ENCODE measurements around the gene PDCD11.

DNA sequence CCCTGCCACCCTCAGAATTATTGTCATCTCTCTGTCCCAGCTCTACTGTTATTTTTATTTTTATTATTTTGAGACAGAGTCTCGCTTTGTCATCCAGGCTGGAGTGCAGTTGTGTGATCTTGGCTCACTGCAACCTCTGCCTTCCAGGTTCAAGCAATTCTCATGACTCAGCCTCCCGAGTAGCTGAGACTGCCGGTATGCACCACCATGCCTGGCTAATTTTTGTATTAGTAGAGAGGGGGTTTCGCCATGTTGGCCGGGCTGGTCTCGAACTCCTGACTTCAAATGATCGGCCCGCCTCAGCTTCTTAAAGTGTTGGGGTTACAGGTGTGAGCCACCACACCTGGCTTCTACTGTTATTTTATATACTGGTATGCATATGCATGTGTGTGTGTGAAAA is 44.8 kb downstream of the PDCD11 start:
- TF ChIP-seq REST (IDR thresholded peaks at IDR 0.05; ENCODE audit: insufficient replicate concordance, low read depth) (no peak), CTCF (IDR thresholded peaks at IDR 0.05; ENCODE audit: insufficient read depth, low read length) (no peak), POLR2AphosphoS5 (IDR thresholded peaks at IDR 0.05; ENCODE audit: low read depth) (no peak), GABPA (IDR thresholded peaks at IDR 0.05; ENCODE audit: low read depth) (no peak)

Data from HL-60 (cell line).